Jurkat, Clone E6-1 (cell line): ENCODE data around the gene TXNL4B.

Experiments
- DNase-seq: peaks from one replicate; pipeline ENCODE4 v3.0.0-alpha.2; 2011; ENCODE audit warnings: low read depth, low spot score
- H3K4me3 ChIP-seq: 2 replicates; pipeline ENCODE4 v1.5.1; 2011; ENCODE audit warnings: mild to moderate bottlenecking, low read length, control low read depth, moderate library complexity

Gene TXNL4B

DNA sequence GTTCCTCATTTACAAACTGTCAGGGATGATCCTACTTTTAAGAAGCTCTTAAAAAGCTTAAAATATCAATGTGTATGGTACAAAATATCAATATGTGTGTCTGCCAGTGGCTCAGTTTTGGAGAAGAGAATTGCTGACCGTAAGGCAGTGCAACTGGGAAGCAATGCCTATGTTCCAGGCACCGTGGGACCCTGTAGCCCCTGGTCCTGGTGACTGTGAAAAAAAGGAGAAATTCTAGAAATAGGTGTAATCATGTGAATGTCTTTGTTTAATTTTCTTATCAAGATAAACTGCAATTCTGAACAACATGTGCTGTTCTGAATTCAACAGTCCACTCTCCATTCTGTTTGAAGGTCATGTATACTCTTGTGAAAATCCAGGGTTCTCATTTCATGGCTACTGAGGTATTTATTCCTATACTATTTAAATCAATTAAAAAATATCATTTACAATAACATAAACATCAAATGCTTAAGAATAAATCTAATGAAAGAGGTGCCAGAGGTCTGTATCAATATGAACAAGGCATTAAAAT is 48.5 kb downstream of the TXNL4B start:
- no peak overlapping the region for H3K4me3 ChIP-seq
- DNase-seq: no peak

DNA sequence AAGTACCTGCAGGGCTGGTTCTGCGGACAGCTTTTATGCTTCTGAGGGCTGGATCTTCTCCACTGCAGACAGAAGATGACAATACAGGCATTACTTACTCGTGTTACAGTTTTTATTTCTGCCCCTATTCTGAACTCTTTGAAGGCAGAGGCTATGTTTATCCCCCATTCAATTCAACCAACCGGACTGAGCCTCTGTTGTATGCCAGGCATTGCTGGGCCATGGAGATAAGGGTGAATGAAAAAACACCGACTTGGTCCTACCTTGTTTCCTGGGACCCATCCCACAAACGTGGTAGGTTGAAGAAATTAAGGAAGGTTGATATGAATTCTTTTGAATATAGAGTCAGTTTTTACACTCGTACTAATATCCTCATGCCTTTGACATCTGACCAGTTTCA is 49.1 kb downstream of the TXNL4B start:
- no peak overlapping the region for H3K4me3 ChIP-seq
- no peak for DNase-seq

DNA sequence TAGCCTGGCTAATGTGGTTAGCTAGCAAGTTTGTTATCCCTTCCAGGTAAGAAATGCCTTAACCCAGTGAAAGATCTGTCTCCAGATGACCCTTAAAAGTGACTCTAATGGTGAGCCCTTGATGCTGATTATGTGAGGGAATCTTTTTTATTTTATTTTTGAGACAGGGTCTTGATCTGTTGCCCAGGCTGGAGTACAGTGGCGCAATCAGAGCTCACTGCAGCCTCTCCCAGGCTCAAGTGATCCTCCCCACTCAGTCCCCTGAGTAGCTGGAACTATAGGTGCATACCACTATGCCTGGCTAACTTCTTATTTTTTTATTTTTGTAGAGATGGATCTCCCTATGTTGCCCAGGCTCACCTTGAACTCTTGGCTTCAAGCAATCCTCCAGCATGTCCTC is 49.9 kb downstream of the TXNL4B start:
- H3K4me3 ChIP-seq: no peak overlapping the region
- DNase-seq: no peak

DNA sequence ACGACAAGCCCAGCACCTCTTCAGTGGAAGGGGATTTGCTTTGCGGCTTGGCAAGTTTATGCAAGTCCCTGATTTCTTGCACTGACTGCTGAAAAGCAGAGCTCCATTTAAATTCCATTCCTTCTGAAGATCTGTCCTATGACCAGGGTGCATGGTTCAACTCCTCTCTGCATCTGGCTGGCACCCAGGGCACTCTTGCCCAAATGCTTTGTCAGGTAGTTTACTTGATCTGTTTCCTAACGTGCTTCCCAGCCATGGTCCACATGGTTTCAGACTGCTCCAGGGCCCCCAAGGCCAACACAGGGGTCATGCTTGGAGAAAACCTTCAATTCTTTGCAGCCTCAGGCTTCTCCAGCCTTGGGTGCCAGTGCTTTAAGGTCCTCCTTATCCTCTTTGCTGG is 50.4 kb downstream of the TXNL4B start:
- no peak overlapping the region for H3K4me3 ChIP-seq
- no peak for DNase-seq

DNA sequence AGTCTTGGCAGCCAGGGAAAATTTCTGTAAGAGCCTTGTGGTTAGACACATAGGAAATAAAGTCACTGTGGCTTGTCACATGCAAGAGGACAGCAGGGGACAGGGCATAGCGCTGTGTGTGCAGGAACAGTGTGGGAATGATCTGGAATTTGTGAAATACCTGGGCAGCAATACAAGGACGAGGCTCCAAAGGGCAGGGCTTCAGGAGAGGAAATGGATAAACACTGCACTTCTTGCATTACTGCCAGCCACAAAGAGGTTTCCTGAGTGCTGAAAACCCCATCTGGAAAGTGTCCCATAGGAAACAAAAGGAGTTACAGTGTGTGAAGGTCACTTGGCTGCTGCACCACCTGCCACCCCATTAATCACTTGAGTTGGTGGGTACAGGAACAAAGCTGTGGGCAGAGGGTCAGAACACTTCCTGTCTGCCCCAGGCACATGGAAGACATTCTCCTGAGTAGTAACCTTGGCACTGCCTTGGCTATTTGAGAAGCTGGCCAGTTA is 51.2 kb downstream of the TXNL4B start:
- H3K4me3 ChIP-seq: no peak overlapping the region
- DNase-seq: no peak

DNA sequence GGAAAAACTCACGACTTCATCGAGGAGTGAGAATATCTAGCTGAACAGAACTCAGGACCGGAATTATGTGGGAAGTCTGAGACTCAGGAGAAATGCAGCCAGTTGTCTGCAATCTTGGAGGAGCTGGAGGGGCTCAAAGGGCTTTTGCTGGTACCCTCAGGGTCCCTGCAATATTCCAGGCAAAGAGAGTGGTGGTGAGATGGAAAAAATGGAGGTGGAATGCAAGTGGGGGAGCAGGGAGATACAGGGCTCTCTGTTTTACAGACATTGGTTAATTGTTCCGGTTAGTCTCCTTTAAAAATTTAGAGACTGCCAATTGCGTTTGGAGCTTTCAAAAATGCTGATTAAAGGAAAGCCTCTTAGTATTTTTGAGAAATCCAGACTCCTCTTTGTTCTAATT is 57.3 kb downstream of the TXNL4B start:
- DNase-seq: no peak
- H3K4me3 ChIP-seq: no peak overlapping the region
